ENCODE measurements around the gene DOCK9. TPM values are rescaled to one million over a fixed set of nuclear protein-coding genes. Genes with fewer than 3 reads are reported as not detected.
"Not testable (repeated sequence)": the region's sequence is repeated elsewhere in the genome, so short reads cannot be mapped to it uniquely, and the experiment has no call there.

The DOCK9 gene
- total and polyA plus RNA-seq, 2 donors (not counting 1 experiment from before 2014, with no cell fraction given), result 18.2 TPM

DNA sequence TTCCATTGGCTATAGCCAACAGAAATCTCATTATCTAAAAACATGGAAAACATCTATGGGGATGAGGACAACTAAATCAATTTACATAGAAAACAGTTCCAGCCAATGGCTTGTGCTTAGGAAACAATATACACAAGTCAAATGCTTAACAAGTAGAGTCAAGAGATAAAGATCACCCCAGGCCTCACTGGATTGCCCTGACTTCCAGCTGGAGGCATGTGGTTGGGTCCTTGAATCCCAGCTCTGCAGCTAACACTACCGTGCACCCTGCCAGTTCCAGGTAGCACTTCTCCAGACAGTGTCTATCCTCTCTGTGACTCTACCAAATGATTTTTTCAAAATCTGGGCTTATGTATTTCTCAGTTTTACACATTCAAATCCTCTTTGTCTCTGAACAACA lies 80.2 kb downstream of the DOCK9 start:
- Histone ChIP-seq H3K79me2 (ENCODE audit: control insufficient read depth, insufficient read depth, low read length) (no peaks in the 10 kb centered on the region), H3K9me3 (ENCODE audit: control insufficient read depth, insufficient read depth, low read depth, low read length) (no peaks in the 10 kb centered on the region), H3K4me2 (ENCODE audit: extremely low read depth, insufficient read depth, low read length) (no peak overlapping the region), H3K4me1 (ENCODE audit: control insufficient read depth, extremely low read depth, insufficient read depth, low read length) (no peaks in the 10 kb centered on the region), H3K36me3 (ENCODE audit: control insufficient read depth, insufficient read depth, low read length) (no peaks in the 10 kb centered on the region), H3K9ac (ENCODE audit: insufficient read depth, low read length) (no peak overlapping the region), H4K20me1 (ENCODE audit: control insufficient read depth, extremely low read depth, insufficient read depth, low read length) (no peaks in the 10 kb centered on the region), H2AFZ (ENCODE audit: low read length) (no peak overlapping the region), H3K4me3 (replicated peaks in 1 of 4; ENCODE audit: control extremely low read depth in 1 of 4, insufficient read depth in 1 of 4, low read depth in 3 of 4, low read length in 4 of 4) (no peak overlapping the region), H3K27ac (ENCODE audit: insufficient read depth, low read length) (no peak overlapping the region), H3K27me3 (ENCODE audit: control insufficient read depth, insufficient read depth, low read length) (no peaks in the 10 kb centered on the region)
- TF ChIP-seq CTCF (conservative IDR thresholded peaks at IDR 0.05 in 1 of 2, IDR thresholded peaks at IDR 0.05 in 1 of 2; ENCODE audit: low read depth in 1 of 2, low read length in 2 of 2), result no peak
- no peak for TF ChIP-seq EZH2 (IDR thresholded peaks at IDR 0.05; ENCODE audit: low read length, missing control alignments)
- DNase-seq (ENCODE audit: low read depth in 2 of 2), result no peak

- H3K79me2 ChIP-seq (ENCODE audit: control insufficient read depth, insufficient read depth, low read length), result no peaks in the 10 kb centered on the region
- no peaks in the 10 kb centered on the region for H4K20me1 ChIP-seq (ENCODE audit: control insufficient read depth, extremely low read depth, insufficient read depth, low read length)
- H3K9me3 ChIP-seq (ENCODE audit: control insufficient read depth, insufficient read depth, low read depth, low read length), result no peaks in the 10 kb centered on the region
- no peaks in the 10 kb centered on the region for H3K36me3 ChIP-seq (ENCODE audit: control insufficient read depth, insufficient read depth, low read length)
- H3K4me2 ChIP-seq (ENCODE audit: extremely low read depth, insufficient read depth, low read length), result no peak overlapping the region
- H3K9ac ChIP-seq (ENCODE audit: insufficient read depth, low read length), result no peak overlapping the region
- no peaks in the 10 kb centered on the region for H3K27me3 ChIP-seq (ENCODE audit: control insufficient read depth, insufficient read depth, low read length)
- no peak overlapping the region for H3K27ac ChIP-seq (ENCODE audit: insufficient read depth, low read length)
- H3K4me3 ChIP-seq (replicated peaks in 1 of 4; ENCODE audit: control extremely low read depth in 1 of 4, insufficient read depth in 1 of 4, low read depth in 3 of 4, low read length in 4 of 4), result no peak overlapping the region
- no peaks in the 10 kb centered on the region for H3K4me1 ChIP-seq (ENCODE audit: control insufficient read depth, extremely low read depth, insufficient read depth, low read length)
- H2AFZ ChIP-seq (ENCODE audit: low read length), result no peak overlapping the region
- DNase-seq (ENCODE audit: low read depth in 2 of 2), result no peak
- TF ChIP-seq CTCF (conservative IDR thresholded peaks at IDR 0.05 in 1 of 2, IDR thresholded peaks at IDR 0.05 in 1 of 2; ENCODE audit: low read depth in 1 of 2, low read length in 2 of 2) (no peak), EZH2 (IDR thresholded peaks at IDR 0.05; ENCODE audit: low read length, missing control alignments) (no peak)
These were observed 81.1 kb downstream of the DOCK9 start for GRCh38 chr13:98896868-98897144.

GRCh38 chr13:98896083-98896867 lies 81.6 kb downstream of the DOCK9 start:
- H3K9ac ChIP-seq (ENCODE audit: insufficient read depth, low read length), result no peak overlapping the region
- no peaks in the 10 kb centered on the region for H3K79me2 ChIP-seq (ENCODE audit: control insufficient read depth, insufficient read depth, low read length)
- no peaks in the 10 kb centered on the region for H3K36me3 ChIP-seq (ENCODE audit: control insufficient read depth, insufficient read depth, low read length)
- no peaks in the 10 kb centered on the region for H3K4me1 ChIP-seq (ENCODE audit: control insufficient read depth, extremely low read depth, insufficient read depth, low read length)
- H3K9me3 ChIP-seq (ENCODE audit: control insufficient read depth, insufficient read depth, low read depth, low read length), result no peaks in the 10 kb centered on the region
- H3K27ac ChIP-seq (ENCODE audit: insufficient read depth, low read length), result no peak overlapping the region
- H4K20me1 ChIP-seq (ENCODE audit: control insufficient read depth, extremely low read depth, insufficient read depth, low read length), result no peaks in the 10 kb centered on the region
- DNase-seq (ENCODE audit: low read depth in 2 of 2), result no peak
- TF ChIP-seq CTCF (conservative IDR thresholded peaks at IDR 0.05 in 1 of 2, IDR thresholded peaks at IDR 0.05 in 1 of 2; ENCODE audit: low read depth in 1 of 2, low read length in 2 of 2), result no peak
- no peak overlapping the region for H3K4me2 ChIP-seq (ENCODE audit: extremely low read depth, insufficient read depth, low read length)
- no peak overlapping the region for H3K4me3 ChIP-seq (replicated peaks in 1 of 4; ENCODE audit: control extremely low read depth in 1 of 4, insufficient read depth in 1 of 4, low read depth in 3 of 4, low read length in 4 of 4)
- H3K27me3 ChIP-seq (ENCODE audit: control insufficient read depth, insufficient read depth, low read length), result no peaks in the 10 kb centered on the region
- H2AFZ ChIP-seq (ENCODE audit: low read length), result no peak overlapping the region

GRCh38 chr13:98894814-98895213 lies 83.0 kb downstream of the DOCK9 start:
- not testable (repeated sequence) for H3K4me2 ChIP-seq (ENCODE audit: extremely low read depth, insufficient read depth, low read length); H2AFZ ChIP-seq (ENCODE audit: low read length); H3K4me3 ChIP-seq (replicated peaks in 1 of 4; ENCODE audit: control extremely low read depth in 1 of 4, insufficient read depth in 1 of 4, low read depth in 3 of 4, low read length in 4 of 4); H3K9ac ChIP-seq (ENCODE audit: insufficient read depth, low read length); H3K27me3 ChIP-seq (ENCODE audit: control insufficient read depth, insufficient read depth, low read length); H3K9me3 ChIP-seq (ENCODE audit: control insufficient read depth, insufficient read depth, low read depth, low read length); H3K27ac ChIP-seq (ENCODE audit: insufficient read depth, low read length); H3K36me3 ChIP-seq (ENCODE audit: control insufficient read depth, insufficient read depth, low read length); H4K20me1 ChIP-seq (ENCODE audit: control insufficient read depth, extremely low read depth, insufficient read depth, low read length); H3K79me2 ChIP-seq (ENCODE audit: control insufficient read depth, insufficient read depth, low read length); H3K4me1 ChIP-seq (ENCODE audit: control insufficient read depth, extremely low read depth, insufficient read depth, low read length); DNase-seq (ENCODE audit: low read depth in 2 of 2)
